Measurements from ENCODE around the gene ALKBH3. TPM values are rescaled to one million over a fixed set of nuclear protein-coding genes. Genes with fewer than 3 reads are reported as not detected.

ALKBH3 gene
- polyA plus RNA-seq, 1 of the 3 experiments (the other 2 are of a cell fraction), result 27.0 TPM

DNA sequence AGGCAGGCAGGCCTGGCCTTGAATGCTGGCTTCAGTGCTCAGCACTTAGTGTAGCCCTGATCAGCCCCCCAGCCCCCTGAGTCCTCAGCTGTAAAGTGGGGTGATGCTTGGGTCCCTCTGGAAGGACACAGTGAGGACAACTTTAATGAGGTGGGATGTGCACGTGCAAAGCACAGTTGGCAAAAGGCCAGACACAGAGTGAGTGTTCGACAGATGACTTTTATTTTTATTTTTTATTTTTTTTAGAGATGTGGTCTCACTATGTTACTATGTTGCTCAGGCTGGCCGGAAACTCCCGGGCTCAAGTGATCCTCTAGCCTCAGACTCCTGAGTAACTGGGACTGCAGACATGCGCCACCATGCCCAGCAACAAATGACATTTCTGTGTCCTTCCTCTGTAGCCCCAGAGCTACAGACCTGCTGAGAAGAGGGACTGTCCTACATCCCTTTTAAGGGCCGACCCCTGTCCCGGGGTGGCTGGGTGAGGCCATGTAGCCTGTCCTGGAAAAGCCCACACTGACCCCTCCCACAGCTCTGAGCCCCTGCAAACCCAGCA lies 54.9 kb downstream of the ALKBH3 start:
- no peak overlapping the region for H3K4me3 ChIP-seq (ENCODE audit: low read depth in 2 of 2, low read length in 1 of 2)
- H3K9me2 ChIP-seq, result no peaks in the 10 kb centered on the region
- H3K27me3 ChIP-seq (ENCODE audit: insufficient read depth), result no peaks in the 10 kb centered on the region; the same call in 1 of the 2 replicates
- H3K4me2 ChIP-seq, result no peak overlapping the region
- H2AFZ ChIP-seq (ENCODE audit: low read depth), result no peak overlapping the region
- H3K4me1 ChIP-seq (ENCODE audit: control insufficient read depth in 1 of 2, insufficient read depth in 2 of 2, low read depth in 1 of 2, low read length in 1 of 2), result peaks cover 7 to 55% of the 10 kb centered on the region in 2 experiments; a peak in 2 of 4 replicates
- H3F3A ChIP-seq (replicated peaks; ENCODE audit: insufficient read depth), result peaks cover 4% of the 10 kb centered on the region
- ChIA-PET POLR2A (no interaction called here), CTCF (interaction anchor here (2.2 to 7.7 kb wide), 2 partner anchors 9 to 45 kb away, joined by 5 to 54 read pairs; no protein-coding TSS in a partner anchor)
- no peaks in the 10 kb centered on the region for H4K20me1 ChIP-seq (ENCODE audit: insufficient read depth)
- H3K9ac ChIP-seq, result no peak overlapping the region
- whole genome bisulfite sequencing (ENCODE audit: low lambda C conversion rate), result 92% methylated on average over 7 of the region's 7 CpGs
- H3K27ac ChIP-seq (ENCODE audit: low read depth in 2 of 2, low read length in 1 of 2), result peak overlapping the region in 1 of 2 experiments; percentile 76; a peak in 2 of 4 replicates
- DNase-seq, result no peak
- no peak for TF ChIP-seq RXRA (IDR thresholded peaks at IDR 0.05; ENCODE audit: borderline replicate concordance, low read depth)
- TF ChIP-seq RFX5 (IDR thresholded peaks at IDR 0.05; ENCODE audit: low read length), result peak; percentile 54; the same call in 1 of the 2 replicates
- H3K36me3 ChIP-seq (replicated peaks in 1 of 2; ENCODE audit: control insufficient read depth in 1 of 2, insufficient read depth in 2 of 2, low read length in 1 of 2), result no peaks in the 10 kb centered on the region
- H3K9me3 ChIP-seq, result no peaks in the 10 kb centered on the region
- no peaks in the 10 kb centered on the region for H3K79me2 ChIP-seq (ENCODE audit: insufficient read depth)

- H3K9me3 ChIP-seq, result no peaks in the 10 kb centered on the region
- no peak for DNase-seq
- no peaks in the 10 kb centered on the region for H3K79me2 ChIP-seq (ENCODE audit: insufficient read depth)
- no peaks in the 10 kb centered on the region for H4K20me1 ChIP-seq (ENCODE audit: insufficient read depth)
- H2AFZ ChIP-seq (ENCODE audit: low read depth), result no peak overlapping the region
- peak overlapping the region in 1 of 2 experiments; percentile 4; a peak in 1 of 4 replicates for H3K27ac ChIP-seq (ENCODE audit: low read depth in 2 of 2, low read length in 1 of 2)
- TF ChIP-seq JUND (IDR thresholded peaks at IDR 0.05), result no peak
- TF ChIP-seq GATA2 (CRISPR knock-in tag; IDR thresholded peaks at IDR 0.05), result no peak
- TF ChIP-seq RAD21 (IDR thresholded peaks at IDR 0.05; ENCODE audit: low read length), result no peak
- TF ChIP-seq SIN3A (IDR thresholded peaks at IDR 0.05; ENCODE audit: borderline replicate concordance, low read depth, low read length), result no peak
- no peak for TF ChIP-seq USF2 (IDR thresholded peaks at IDR 0.05; ENCODE audit: borderline replicate concordance, low read depth, low read length)
- TF ChIP-seq TAF1 (IDR thresholded peaks at IDR 0.05; ENCODE audit: borderline replicate concordance, low read depth, low read length), result no peak
- no peak for TF ChIP-seq FOXJ3 (CRISPR knock-in tag; IDR thresholded peaks at IDR 0.05)
- no peak for TF ChIP-seq NFIC (IDR thresholded peaks at IDR 0.05; ENCODE audit: borderline replicate concordance)
- TF ChIP-seq, protein P1, sequence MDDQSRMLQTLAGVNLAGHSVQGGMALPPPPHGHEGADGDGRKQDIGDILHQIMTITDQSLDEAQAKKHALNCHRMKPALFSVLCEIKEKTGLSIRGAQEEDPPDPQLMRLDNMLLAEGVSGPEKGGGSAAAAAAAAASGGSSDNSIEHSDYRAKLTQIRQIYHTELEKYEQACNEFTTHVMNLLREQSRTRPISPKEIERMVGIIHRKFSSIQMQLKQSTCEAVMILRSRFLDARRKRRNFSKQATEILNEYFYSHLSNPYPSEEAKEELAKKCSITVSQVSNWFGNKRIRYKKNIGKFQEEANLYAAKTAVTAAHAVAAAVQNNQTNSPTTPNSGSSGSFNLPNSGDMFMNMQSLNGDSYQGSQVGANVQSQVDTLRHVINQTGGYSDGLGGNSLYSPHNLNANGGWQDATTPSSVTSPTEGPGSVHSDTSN (IDR thresholded peaks at IDR 0.05), result no peak
- H3K4me3 ChIP-seq (ENCODE audit: low read depth in 2 of 2, low read length in 1 of 2), result no peak overlapping the region
- ChIA-PET POLR2A (no interaction called here), CTCF (interaction anchor here (7.7 kb wide), 1 partner anchor 45 kb away, joined by 54 read pairs; no protein-coding TSS in a partner anchor)
- H3K9ac ChIP-seq, result no peak overlapping the region
- H3K4me1 ChIP-seq (ENCODE audit: control insufficient read depth in 1 of 2, insufficient read depth in 2 of 2, low read depth in 1 of 2, low read length in 1 of 2), result peaks cover 7 to 57% of the 10 kb centered on the region in 2 experiments; a peak in 3 of 4 replicates
- H3F3A ChIP-seq (replicated peaks; ENCODE audit: insufficient read depth), result peaks cover 4% of the 10 kb centered on the region
- no peaks in the 10 kb centered on the region for H3K36me3 ChIP-seq (replicated peaks in 1 of 2; ENCODE audit: control insufficient read depth in 1 of 2, insufficient read depth in 2 of 2, low read length in 1 of 2)
- H3K9me2 ChIP-seq, result no peaks in the 10 kb centered on the region
- no peaks in the 10 kb centered on the region; the same call in 1 of the 2 replicates for H3K27me3 ChIP-seq (ENCODE audit: insufficient read depth)
- H3K4me2 ChIP-seq, result no peak overlapping the region
- 74% methylated on average over 7 of the region's 7 CpGs for WGBS (ENCODE audit: low lambda C conversion rate)
Measured at GRCh38 chr11:43936076-43936475, 55.4 kb downstream of the ALKBH3 start.

Measured in SK-N-SH (cell line).